ENCODE data around the gene AGAP1.

DNA sequence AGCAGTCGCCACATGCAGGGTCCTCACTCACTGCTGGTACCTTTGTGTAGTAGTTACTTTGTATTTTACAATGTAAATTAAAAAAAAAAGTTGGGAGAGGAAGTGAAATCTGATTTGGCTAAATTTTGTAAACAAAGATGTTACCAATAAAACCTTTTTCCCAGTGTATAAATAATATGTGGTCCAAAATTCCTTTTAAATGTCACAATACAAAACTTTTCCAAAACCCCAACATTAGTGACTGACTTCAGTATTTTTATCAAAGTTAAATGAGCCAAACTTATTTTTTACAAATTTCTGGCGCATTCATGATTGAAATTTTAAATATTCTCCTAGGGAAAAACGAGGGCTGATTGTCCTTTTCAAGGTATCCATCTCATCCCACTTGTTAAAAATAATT is 239.9 kb downstream of the AGAP1 start:
- TF ChIP-seq, protein P1, sequence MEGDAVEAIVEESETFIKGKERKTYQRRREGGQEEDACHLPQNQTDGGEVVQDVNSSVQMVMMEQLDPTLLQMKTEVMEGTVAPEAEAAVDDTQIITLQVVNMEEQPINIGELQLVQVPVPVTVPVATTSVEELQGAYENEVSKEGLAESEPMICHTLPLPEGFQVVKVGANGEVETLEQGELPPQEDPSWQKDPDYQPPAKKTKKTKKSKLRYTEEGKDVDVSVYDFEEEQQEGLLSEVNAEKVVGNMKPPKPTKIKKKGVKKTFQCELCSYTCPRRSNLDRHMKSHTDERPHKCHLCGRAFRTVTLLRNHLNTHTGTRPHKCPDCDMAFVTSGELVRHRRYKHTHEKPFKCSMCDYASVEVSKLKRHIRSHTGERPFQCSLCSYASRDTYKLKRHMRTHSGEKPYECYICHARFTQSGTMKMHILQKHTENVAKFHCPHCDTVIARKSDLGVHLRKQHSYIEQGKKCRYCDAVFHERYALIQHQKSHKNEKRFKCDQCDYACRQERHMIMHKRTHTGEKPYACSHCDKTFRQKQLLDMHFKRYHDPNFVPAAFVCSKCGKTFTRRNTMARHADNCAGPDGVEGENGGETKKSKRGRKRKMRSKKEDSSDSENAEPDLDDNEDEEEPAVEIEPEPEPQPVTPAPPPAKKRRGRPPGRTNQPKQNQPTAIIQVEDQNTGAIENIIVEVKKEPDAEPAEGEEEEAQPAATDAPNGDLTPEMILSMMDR (IDR thresholded peaks at IDR 0.05) = no peak
- TF ChIP-seq POLR2A (IDR thresholded peaks at IDR 0.05) = no peak
